ENCODE data around the gene NBAS. TPM values are rescaled to one million over a fixed set of nuclear protein-coding genes. Genes with fewer than 3 reads are reported as not detected.
"Not testable (repeated sequence)": the region's sequence is repeated elsewhere in the genome, so short reads cannot be mapped to it uniquely, and the experiment has no call there.

Gene NBAS
- polyA plus RNA-seq, 1 donor, result 35.5 TPM

DNA sequence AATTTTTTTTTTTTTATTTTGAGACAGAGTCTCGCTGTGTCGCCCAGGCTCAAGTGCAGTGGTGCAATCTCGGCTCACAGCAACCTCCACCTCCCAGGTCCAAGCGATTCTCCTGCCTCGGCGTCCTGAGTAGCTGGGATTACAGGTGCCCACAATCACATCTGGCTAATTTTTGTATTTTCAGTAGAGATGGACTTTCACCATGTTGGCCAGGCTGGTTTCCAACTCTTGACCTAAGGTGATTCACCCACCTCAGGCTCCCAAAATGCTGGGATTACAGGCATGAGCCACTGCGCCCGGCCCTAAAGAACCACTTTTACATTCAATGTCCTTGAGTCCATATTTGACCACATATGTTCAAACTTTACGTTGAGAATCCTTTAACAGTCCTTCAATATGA, 156.6 kb downstream of the NBAS start:
- not testable (repeated sequence) for DNase-seq

DNA sequence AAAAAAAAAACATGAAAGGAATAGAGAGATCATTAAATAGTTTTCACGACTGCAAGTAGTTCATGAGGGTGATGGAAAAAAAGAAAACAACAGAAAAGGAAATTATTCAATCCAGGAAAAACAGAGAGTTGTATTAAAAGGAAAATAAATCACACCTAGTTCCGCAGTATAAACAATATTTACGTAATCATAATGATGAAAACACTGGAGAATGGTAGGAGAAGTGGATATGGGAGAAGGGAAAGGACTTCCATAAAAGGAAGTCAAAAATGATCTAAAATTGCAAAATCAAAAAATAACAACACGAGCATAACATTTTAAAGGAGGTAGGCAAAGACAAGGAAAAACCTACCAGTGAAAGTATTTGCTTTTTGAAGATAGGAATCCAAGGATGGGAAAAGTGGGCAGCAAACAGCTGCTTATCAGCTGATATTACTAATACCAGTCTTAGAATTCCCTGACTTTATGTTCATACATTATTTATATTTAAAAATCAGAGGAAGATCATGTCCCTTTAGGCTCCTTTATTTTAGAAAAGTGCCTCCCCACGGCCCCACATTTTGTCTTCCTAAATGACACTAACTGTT, 160.8 kb downstream of the NBAS start:
- no peak for DNase-seq

DNA sequence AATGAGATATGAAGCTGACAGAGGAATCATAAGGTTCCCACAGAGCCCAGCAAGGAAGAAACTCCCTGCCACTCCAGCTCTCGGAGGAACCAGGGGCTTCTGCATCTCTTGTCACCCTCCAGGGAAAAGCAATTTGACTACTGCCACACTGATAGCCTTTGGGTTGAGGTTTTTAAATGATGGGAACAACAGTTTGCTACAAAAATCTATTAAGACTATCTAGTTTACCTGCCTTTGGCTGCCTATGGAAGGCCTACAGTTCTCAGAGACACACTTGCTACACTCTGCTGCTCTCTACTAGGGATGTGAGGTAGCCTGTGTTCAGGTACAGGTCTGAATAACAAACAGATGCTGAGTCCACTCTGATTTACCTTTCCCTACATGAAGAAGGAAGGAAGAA, 161.9 kb downstream of the NBAS start:
- DNase-seq, result no peak

DNA sequence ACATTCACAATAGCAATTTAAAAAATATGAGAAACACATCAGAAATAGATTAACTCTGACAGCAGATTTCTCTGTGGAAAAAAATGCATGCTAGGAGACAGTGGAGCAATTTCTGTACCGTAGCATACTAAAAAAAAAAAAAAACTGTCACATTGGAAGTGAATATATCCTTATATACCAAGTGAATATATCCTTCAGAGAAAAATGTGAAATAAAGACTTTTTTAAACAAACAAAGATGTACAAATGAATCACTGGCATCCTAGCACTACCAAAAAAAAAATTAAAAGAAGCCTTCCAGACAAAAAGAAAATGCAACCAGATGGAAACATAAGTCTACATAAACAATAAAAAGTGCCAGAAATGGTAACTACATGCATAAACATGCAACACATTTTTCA, 169.4 kb downstream of the NBAS start:
- no peak for DNase-seq

DNA sequence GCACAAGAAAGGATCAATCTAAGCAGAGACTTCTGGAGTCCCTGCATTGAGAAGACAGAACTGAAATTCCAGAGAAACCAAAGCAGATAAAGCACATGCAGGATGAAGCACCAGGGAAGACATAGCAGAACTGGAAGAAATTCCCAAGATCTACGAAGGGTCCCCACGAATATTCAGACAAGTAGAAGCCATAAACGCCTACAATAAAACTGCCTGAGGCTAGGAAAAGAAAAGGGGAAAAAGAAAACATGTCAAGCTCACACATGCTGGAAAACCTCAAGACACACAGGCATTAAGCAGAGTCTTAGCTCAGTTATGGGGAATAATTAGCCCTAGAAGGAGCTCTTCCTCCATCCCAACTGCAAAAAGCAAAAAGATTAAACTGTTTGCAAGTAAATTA, 171.2 kb downstream of the NBAS start:
- DNase-seq, result no peak

DNA sequence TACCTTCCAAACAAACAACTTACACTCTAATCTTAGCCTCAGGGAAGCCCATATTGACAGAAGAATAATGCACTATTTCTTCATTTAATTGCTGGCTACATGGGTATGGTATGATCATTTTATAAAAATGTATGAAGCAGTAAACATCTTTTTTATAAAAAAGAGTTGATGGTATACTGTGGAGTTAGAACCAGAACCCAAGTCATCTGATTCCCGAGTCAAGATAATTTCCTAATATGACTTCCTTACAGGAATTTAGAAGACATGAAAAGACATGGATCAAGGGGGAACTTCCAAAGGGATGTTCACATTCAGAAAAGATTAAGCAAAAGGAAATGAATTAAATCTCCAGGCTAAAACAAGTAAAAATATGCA, 171.8 kb downstream of the NBAS start:
- DNase-seq, result no peak

DNA sequence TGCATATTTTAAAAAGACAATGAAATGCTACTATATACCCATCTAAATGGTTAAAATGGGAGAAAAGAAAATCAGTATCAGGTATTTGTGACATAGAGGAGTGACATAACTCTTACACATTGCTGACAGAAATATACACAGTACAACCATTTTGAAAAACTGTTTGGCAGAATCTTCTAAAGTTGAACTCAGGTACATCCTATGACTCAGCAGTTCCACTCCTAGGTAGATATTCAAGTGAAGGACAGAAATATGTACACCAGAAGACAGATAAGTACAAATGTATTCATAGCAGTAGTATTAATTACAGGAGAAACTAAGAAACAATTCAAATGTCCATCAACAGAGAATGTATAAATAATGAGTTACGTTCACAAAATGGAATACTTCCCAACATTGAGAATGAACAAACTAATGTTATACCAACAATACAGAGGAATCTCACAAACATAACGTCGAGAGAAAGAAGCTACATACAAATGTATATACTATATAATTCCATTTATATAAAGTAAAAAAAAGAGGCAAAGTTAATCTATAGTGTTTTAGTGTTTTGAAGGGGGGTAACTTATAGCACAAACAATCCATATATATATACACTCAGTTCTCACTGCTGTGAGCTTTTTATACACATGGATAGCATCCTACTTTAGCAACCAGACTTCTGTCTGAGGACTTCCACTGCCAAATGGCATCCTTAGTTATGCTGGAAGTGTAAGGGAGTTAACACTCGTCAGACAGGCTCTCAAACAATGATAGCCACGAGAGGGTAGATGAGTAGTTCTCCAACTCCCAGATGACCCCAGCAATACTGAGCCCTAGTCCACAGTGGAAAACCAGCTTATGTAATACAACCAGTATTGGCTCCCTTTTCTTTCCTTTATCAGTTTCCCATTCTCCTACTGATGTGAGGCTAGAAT, 172.5 kb downstream of the NBAS start:
- no peak for DNase-seq

DNA sequence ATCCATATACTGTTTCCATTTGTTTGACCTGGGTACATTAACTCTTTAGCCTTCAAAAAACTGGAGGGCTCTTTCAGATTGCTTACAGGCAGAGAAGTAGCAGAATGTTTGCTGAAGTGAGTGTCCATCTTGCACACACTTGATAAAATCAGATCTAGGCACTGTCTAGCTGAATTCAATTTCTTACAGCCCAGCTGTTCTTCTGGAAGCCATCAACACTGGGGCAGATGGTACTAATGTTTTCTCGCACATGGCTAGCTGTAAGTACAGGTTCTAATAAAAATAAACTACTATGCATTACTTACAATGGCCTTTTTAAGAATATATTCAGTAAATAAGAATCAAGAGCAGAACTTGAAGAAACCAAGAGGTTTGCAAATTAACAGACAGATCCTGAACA, 175.9 kb downstream of the NBAS start:
- no peak for DNase-seq

DNA sequence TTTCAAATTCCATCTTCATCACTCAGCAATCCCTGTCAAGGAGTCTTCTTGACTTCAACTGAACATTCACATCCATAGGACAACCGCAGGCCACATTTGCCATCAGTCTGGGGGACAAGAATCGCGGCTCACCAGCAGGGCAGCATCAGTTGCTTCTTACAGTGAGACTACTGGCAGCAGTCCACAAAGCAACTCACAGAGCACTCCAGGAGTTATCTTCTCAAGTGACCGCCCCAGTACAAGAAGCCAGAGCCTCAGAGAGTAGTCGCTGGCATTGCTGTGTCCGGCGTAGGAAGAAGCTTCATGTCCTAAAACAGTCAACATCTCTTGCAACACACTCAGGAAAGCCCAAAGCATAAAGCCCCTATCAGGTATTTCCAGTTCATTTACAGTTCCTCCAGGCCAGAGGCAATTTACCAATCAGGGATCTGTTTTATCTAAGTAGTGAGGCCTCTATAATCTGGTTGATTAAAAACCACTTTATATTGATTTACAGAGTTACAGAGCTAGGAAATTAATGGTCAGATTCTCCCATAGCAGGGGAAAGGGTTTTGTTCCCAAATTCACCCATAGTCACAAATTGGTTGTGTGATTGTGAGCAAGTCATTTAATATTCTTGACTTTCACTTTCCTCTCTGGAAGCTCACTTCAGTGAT, 177.3 kb downstream of the NBAS start:
- no peak for DNase-seq

DNA sequence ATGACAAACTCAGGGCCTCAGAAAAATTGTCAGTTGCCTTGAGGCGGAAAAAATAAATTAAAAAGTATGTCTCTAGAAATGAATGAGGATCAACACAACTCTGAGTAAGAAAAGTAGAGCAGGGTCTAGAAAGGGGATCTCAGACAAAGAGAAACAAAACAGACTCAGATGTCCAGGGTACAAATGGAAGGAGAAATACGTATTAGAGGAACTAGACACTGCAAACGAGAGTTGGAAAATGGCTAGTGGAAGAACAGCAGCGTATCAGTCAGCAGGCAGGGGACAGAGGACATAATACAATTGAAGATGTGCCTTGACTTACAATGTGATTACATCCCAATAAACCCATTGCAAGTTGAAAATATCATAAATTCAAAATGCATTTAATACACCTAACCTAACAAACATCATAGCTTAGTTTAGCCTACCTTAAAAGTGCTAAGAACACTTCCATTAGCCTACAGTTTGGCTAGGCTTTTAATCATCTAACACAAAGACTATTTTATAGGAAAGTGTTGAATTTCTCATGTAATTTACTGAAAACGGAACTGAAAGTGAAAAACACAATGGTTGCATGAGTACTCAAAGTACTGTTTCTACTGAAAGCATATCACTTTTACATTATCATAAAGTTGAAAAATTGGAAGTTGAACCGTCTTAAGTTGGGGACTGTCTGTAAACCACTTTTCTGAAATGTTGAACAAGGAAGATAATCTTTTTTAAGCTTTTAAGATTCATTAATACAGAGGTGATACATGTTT, 182.8 kb downstream of the NBAS start:
- no peak for DNase-seq

DNA sequence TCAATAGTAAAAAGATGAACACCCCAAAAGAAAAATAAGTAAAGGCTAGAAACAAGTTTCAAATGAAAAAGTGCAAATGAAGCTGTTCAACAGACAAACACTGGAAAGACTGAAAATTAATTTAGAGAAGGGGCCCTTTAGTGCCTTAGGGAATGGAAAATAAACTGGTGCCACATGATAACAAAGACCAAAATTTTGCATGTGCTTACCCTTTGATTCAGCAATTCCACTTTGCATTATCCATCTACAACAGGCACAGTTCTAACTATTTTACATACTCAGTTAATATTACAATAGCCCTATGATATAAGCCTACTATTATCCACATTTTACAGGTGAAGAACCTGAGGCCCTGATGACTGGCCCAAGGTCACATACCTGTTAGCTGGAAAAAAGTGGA, 183.9 kb downstream of the NBAS start:
- DNase-seq, result no peak

DNA sequence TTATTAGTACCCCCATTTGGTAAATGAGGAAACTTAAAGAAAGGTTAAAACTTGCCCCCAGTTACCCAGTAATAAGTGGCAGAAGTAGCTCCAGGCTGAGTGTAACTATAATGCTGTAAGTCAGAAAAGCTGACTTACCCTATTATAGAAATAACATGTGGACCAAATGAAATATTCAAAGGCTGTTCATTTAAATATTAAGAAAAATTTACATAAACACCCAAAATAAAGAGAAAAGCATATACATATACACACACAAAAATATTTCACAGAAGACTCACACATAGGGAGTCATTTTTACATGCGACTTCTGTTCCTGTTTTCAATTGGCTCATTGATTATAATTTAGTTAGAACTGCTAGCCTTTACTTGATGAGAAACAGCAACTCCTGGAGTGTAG, 189.1 kb downstream of the NBAS start:
- no peak for DNase-seq

DNA sequence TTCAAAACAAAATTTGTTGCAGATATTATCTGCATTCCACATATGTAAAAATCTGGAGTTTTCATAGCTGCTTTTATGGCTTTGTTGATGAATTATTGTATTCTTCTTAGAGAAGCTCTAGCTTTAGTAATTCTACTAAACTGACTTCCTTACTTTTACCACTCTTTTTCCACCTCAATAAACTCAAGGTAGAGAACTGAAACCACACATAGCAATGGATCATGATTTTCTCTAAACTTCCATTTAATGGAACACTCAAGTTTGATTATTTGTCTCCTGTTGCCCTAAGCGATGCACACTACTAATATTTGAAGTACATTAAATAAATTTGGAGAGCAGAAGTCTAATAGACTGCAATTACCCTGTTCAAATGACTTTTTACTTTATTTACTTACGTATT, 192.0 kb downstream of the NBAS start:
- DNase-seq, result no peak

DNA sequence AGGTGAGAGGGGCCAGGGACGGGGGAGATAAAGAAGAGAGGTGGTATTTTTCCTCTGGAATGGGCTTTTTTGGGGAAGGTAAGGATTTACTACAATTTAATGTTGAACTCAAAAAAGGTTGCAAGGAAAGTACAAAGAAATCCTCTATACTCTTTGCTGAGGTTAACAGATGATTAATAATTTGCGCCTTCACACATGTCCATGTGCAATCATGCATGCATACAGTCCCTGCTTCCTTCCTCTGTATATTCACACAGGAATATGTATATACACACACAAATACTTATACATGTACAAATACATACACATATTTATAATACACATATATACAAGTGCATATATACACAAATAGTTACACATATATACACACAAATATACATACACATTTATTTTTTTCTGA, 193.4 kb downstream of the NBAS start:
- no peak for DNase-seq

DNA sequence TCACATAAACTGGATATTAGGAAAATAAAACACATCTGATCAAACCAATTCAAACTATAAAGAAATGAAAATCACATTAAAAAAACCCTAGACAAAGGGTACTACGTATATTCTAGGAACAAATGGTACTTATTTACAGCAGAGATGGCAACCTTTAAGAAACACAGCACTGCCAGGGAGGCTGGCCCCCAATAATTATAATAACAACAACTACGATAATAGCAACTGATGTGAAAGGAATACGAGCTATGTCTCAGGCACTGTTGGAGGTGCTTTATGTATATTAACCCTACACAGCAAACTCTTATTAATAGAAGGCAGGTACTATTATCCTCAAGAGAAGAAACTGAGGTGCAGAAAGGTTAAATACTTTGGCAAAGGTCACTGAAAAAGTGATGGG, 193.9 kb downstream of the NBAS start:
- no peak for DNase-seq

DNA sequence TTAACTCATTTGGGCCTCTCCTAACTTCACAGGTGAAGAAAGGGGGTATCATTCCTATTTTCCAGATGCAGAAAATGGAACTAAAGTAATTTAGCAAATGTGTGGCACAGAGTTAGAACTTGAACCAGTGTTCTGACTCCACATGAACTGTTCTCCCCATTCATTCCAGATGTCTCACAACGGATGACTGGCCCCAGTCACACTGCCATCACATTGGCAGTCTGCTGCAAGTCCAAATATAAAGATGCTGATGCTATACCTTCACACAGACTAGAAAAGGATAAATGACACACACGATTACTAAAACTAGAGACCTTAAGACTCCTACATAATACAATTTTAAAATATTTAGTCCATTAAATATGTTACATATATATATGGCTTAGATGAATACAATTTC, 195.7 kb downstream of the NBAS start:
- DNase-seq, result no peak

DNA sequence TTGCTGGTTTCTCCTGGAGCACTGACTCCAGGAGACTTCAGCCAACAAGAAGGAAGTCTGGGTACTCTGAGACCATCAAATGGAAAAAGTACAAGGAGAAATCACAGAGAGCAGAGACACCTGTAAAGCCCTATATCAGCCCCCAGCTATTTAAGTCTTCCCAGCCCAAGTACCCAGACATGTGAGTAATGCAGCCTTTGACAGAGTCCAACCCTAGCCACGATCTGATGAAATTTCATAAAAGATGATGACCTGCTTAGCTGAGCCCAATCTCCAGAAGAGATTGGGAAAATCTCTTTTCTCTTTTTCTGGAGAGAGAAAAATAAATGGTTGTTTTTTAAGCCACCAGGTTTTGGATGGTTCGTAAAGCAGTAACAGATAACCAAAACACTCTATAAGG, 196.6 kb downstream of the NBAS start:
- DNase-seq, result no peak

DNA sequence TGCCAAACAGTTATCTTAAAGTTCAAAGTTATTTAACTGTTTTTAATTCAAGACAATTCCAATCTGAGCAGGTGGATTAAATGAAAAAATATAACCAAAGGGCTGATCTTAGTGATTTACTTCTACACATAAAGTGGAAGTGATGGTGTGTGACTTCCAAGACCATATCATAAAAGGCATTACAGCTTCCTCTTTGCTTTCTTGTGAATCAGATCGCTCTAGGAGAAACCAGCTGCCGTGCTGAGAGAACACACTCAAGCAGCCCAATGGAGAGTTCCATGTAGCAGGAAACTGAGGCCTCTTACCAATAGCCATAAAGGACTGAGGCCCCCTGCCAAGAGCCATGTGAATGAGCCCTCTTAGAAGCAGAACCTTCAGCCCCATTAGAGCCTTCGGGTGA, 197.4 kb downstream of the NBAS start:
- no peak for DNase-seq

DNA sequence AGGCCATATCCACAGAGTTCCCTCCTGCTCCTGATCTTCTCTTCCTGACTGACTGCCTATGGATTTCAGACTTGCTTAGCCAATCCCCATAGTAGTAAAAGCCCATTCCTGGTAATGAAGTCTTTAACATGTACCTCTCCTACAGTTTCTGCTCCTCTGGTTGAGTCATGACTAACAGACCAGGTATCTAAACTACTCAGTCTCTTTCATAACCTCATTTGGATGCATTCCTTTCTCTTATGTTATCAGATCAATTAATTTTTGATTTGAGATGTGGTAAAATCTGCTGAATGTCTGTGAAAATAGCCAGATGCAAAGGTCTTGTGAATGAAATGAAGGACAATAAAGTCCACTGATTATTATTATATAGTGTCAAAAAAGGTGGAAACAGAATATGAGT, 198.0 kb downstream of the NBAS start:
- no peak for DNase-seq

DNA sequence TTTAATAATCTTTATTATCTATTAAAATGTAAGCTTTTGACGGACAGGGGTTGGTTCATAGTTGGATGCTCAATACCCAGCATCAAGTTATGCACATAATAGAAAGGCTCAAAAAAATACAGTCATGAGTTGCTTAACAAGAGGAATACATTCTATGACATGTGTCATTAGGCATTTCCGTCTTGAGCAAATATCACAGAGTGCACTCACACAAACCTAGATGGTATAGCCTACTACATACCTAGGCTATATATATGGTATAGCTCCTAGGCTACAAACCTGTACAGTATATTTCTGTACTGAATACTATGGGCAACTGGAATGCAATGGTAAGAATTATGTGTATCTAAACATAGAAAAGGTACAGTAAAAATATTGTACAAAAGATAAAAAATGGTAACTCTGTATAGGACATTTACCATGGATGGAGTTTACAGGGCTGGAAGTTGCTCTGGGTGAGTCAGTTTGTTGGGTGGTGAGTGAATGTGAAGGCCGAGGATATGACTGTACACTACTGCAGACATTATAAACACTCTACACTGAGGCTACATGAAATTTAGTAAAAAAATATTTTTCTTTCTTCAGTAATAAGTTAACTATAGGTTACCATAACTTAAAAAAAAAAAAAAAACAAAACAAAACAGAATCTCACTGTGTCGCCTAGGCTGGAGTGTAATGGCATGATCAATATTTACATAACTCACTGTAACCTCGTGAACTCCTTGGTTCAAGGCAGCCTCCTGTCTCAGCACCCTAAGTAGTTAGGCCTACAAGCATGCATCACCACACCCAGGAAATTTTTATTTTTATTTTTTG, 201.2 kb downstream of the NBAS start:
- DNase-seq, result no peak

DNA sequence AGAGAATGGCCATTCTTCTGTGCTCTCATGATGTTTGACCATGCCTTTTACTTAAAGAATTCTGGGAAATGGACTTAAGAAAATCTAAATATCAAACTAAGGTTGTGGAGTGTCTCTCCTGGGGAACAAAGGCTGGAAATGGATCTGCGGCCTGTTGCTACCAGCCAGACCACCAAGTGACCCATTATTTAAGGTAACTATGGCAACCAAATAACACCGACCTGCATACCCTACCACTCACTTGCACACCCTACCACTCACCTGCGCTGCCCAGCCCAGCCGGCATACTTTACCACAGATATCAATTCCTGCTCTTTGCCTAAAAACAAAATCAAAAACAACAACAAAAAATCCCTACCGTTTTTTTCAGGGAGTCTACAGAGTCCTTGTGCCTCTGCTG, 203.2 kb downstream of the NBAS start:
- DNase-seq, result no peak

DNA sequence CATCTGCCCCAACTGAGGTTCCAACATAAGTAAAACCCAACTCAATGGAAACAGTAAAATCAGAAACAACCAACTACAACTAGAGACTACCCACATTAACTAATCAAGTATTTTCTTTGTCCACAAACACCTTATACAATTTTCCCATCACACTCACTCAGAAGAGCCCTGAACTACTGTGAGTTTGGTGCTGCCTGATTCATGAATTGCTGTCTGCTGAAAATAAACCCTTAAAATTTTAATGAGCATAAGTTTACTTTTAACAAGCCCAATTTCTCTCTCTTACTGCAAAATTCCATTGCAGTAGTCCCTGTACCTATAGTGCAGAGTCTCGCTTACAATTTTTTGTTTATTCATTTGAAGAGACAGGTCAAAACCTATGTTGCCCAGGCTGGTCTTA, 203.9 kb downstream of the NBAS start:
- DNase-seq, result no peak

Measured in hindlimb muscle (tissue), 1 donor.